ENCODE data around the gene STK38.

Gene STK38

GRCh38 chr6:36547646-36548400, 544 bp upstream of the STK38 start (continued):
- no peak for TF ChIP-seq POU6F1 (CRISPR knock-in tag; IDR thresholded peaks at IDR 0.05; ENCODE audit: borderline replicate concordance, low read depth)
- no peak for TF ChIP-seq ISL1 (CRISPR knock-in tag; IDR thresholded peaks at IDR 0.05)
- no peak for TF ChIP-seq ESRRG (CRISPR knock-in tag; IDR thresholded peaks at IDR 0.05)
- TF ChIP-seq TOX (CRISPR knock-in tag; IDR thresholded peaks at IDR 0.05; ENCODE audit: borderline replicate concordance), result no peak
- no peak for TF ChIP-seq RARB (CRISPR knock-in tag; IDR thresholded peaks at IDR 0.05)

GRCh38 chr6:36546308-36546919, 865 bp downstream of the STK38 start:
- TF ChIP-seq TOX (CRISPR knock-in tag; IDR thresholded peaks at IDR 0.05; ENCODE audit: borderline replicate concordance) (no peak), ISL1 (CRISPR knock-in tag; IDR thresholded peaks at IDR 0.05) (no peak), PATZ1 (CRISPR knock-in tag; IDR thresholded peaks at IDR 0.05; ENCODE audit: borderline replicate concordance) (no peak), ZFP3 (CRISPR knock-in tag; IDR thresholded peaks at IDR 0.05) (no peak), TSHZ2 (CRISPR knock-in tag; IDR thresholded peaks at IDR 0.05) (no peak), ZC3H10 (CRISPR knock-in tag; IDR thresholded peaks at IDR 0.05) (no peak), CSRNP3 (CRISPR knock-in tag; IDR thresholded peaks at IDR 0.05) (no peak), OSR1 (CRISPR knock-in tag; IDR thresholded peaks at IDR 0.05) (no peak)
- ATAC-seq, result peak; percentile 60

- no peak for TF ChIP-seq ZFP3 (CRISPR knock-in tag; IDR thresholded peaks at IDR 0.05)
- no peak for TF ChIP-seq ZNF70 (CRISPR knock-in tag; IDR thresholded peaks at IDR 0.05)
- no peak for TF ChIP-seq ARNTL (CRISPR knock-in tag; IDR thresholded peaks at IDR 0.05; ENCODE audit: borderline replicate concordance, low read depth)
- no peak for TF ChIP-seq ZFP30 (CRISPR knock-in tag; IDR thresholded peaks at IDR 0.05)
- TF ChIP-seq TOX (CRISPR knock-in tag; IDR thresholded peaks at IDR 0.05; ENCODE audit: borderline replicate concordance), result no peak
- no peak for TF ChIP-seq SNAI2 (CRISPR knock-in tag; IDR thresholded peaks at IDR 0.05)
- no peak for TF ChIP-seq GLIS3 (CRISPR knock-in tag; IDR thresholded peaks at IDR 0.05)
- ATAC-seq, result peak; percentile 4
Measured at GRCh38 chr6:36545767-36546307, 1.4 kb downstream of the STK38 start.

- TF ChIP-seq ZC3H10 (CRISPR knock-in tag; IDR thresholded peaks at IDR 0.05) (no peak), ZFP3 (CRISPR knock-in tag; IDR thresholded peaks at IDR 0.05) (no peak), TOX (CRISPR knock-in tag; IDR thresholded peaks at IDR 0.05; ENCODE audit: borderline replicate concordance) (no peak), PATZ1 (CRISPR knock-in tag; IDR thresholded peaks at IDR 0.05; ENCODE audit: borderline replicate concordance) (no peak)
- no peak for ATAC-seq
Measured at GRCh38 chr6:36544228-36544627, 3.1 kb downstream of the STK38 start.
